Measurements from ENCODE around the gene CENPP.
"Not testable (repeated sequence)": the region's sequence is repeated elsewhere in the genome, so short reads cannot be mapped to it uniquely, and the experiment has no call there.

Gene CENPP

GRCh38 chr9:92608241-92608908, 282.6 kb downstream of the CENPP start:
- in situ Hi-C loops (cut with HindIII; ENCODE audit: low sequenced_read_pairs): no loop called here

- in situ Hi-C loops (cut with HindIII; ENCODE audit: low sequenced_read_pairs): no loop called here
Observed at GRCh38 chr9:92608909-92609445, 283.2 kb downstream of the CENPP start.

- in situ Hi-C loops (cut with HindIII; ENCODE audit: low sequenced_read_pairs): no loop called here
Observed at GRCh38 chr9:92610470-92611420, 285.0 kb downstream of the CENPP start.

- in situ Hi-C loops (cut with HindIII; ENCODE audit: low sequenced_read_pairs): no loop called here
Observed at GRCh38 chr9:92611621-92612285, 286.0 kb downstream of the CENPP start.

- in situ Hi-C loops (cut with HindIII; ENCODE audit: low sequenced_read_pairs): no loop called here
Observed at GRCh38 chr9:92612292-92612691, 286.5 kb downstream of the CENPP start.

GRCh38 chr9:92612816-92613215, 287.1 kb downstream of the CENPP start:
- in situ Hi-C loops (cut with HindIII; ENCODE audit: low sequenced_read_pairs): no loop called here

GRCh38 chr9:92613268-92614122, 287.7 kb downstream of the CENPP start:
- in situ Hi-C loops (cut with HindIII; ENCODE audit: low sequenced_read_pairs): no loop called here

- in situ Hi-C loops (cut with HindIII; ENCODE audit: low sequenced_read_pairs): no loop called here
Observed at GRCh38 chr9:92614123-92614510, 288.4 kb downstream of the CENPP start.

- in situ Hi-C loops (cut with HindIII; ENCODE audit: low sequenced_read_pairs): no loop called here
Observed at GRCh38 chr9:92614763-92615461, 289.2 kb downstream of the CENPP start.

- in situ Hi-C loops (cut with HindIII; ENCODE audit: low sequenced_read_pairs): no loop called here
Observed at GRCh38 chr9:92615790-92616189, 290.0 kb downstream of the CENPP start.

GRCh38 chr9:92616199-92616641, 290.5 kb downstream of the CENPP start:
- in situ Hi-C loops (cut with HindIII; ENCODE audit: low sequenced_read_pairs): no loop called here

GRCh38 chr9:92616655-92617111, 290.9 kb downstream of the CENPP start:
- in situ Hi-C loops (cut with HindIII; ENCODE audit: low sequenced_read_pairs): no loop called here

- in situ Hi-C loops (cut with HindIII; ENCODE audit: low sequenced_read_pairs): no loop called here
Observed at GRCh38 chr9:92617195-92617813, 291.6 kb downstream of the CENPP start.

- in situ Hi-C loops (cut with HindIII; ENCODE audit: low sequenced_read_pairs): no loop called here
Observed at GRCh38 chr9:92617951-92618510, 292.3 kb downstream of the CENPP start.

GRCh38 chr9:92618633-92619225, 293.0 kb downstream of the CENPP start:
- in situ Hi-C loops (cut with HindIII; ENCODE audit: low sequenced_read_pairs): no loop called here

- in situ Hi-C loops (cut with HindIII; ENCODE audit: low sequenced_read_pairs): no loop called here
Observed at GRCh38 chr9:92619601-92620300, 294.0 kb downstream of the CENPP start.

- in situ Hi-C loops (cut with HindIII; ENCODE audit: low sequenced_read_pairs): no loop called here
Observed at GRCh38 chr9:92620845-92621244, 295.1 kb downstream of the CENPP start.

GRCh38 chr9:92623936-92624335, 298.2 kb downstream of the CENPP start:
- in situ Hi-C loops (cut with HindIII; ENCODE audit: low sequenced_read_pairs): not testable (repeated sequence)

Data from endothelial cell of hepatic sinusoid (primary cell).